Endothelial cell of umbilical vein (primary cell): ENCODE measurements around the gene ETFRF1. TPM values are rescaled to one million over a fixed set of nuclear protein-coding genes. Genes with fewer than 3 reads are reported as not detected.

Experiments used
- BruUV-seq: library from RNA; stranded (reverse); fragments of 400-500 nt; replicated peaks from 2 replicates; lab custom pipeline; 2021; lab: Mats Ljungman, UMichigan
- CTCF ChIA-PET: fragments of 300-600, 350-600 bp; sonication (Branson Sonifier 250); formaldehyde crosslinking; loops from one replicate; lab custom pipeline; 2021; ENCODE audit warnings: antibody characterized with exemption, inconsistent platforms; lab: Charles Lee
- POLR2A ChIA-PET: fragments of 300-600, 350-600 bp; sonication (Branson Sonifier 250); formaldehyde crosslinking; loops from one replicate; lab custom pipeline; 2021; ENCODE audit warnings: antibody characterized with exemption, inconsistent platforms; lab: Charles Lee
- DNase-seq: peaks from one replicate; pipeline ENCODE4 v3.0.0-alpha.2; 2011; ENCODE audit warnings: low read depth, low spot score
- FAIRE-seq: peaks from 2 replicates; lab custom pipeline; 2011; peaks lifted over from hg19 to GRCh38; lab: Jason Lieb, UNC
- H2AFZ ChIP-seq: 2 replicates; pipeline ENCODE4 v1.6.0; 2012; ENCODE audit warnings: low read depth, low read length, control low read depth, inconsistent platforms
- H3K27ac ChIP-seq: 2 replicates; pipeline ENCODE4 v1.5.1; 2011; ENCODE audit warnings: low read depth, mild to moderate bottlenecking, control low read depth, low read length, moderate library complexity; ENCODE audit not compliant: insufficient read depth
- H3K27me3 ChIP-seq, 2 experiments: 2 replicates each; pipeline versions ENCODE4 v1.6.0 to v1.6.1; 2011; ENCODE audit warnings: low read length in 2 of 2, mixed read lengths in 1 of 2; ENCODE audit not compliant: control insufficient read depth in 2 of 2, insufficient read depth in 2 of 2
- H3K36me3 ChIP-seq, 2 experiments: 2 replicates in 1 of 2; 3 replicates in 1 of 2; pipeline ENCODE4 v1.5.1; 2011; ENCODE audit warnings: low read length in 2 of 2, mild to moderate bottlenecking in 1 of 2, moderate library complexity in 1 of 2; ENCODE audit not compliant: control insufficient read depth in 2 of 2, insufficient read depth in 2 of 2; ENCODE audit errors: extremely low read depth in 1 of 2
- H3K4me1 ChIP-seq: 3 replicates; pipeline ENCODE4 v1.5.1; 2011; ENCODE audit warnings: mild to moderate bottlenecking, low read length; ENCODE audit not compliant: control insufficient read depth, insufficient read depth; ENCODE audit errors: extremely low read depth
- H3K4me2 ChIP-seq: 2 replicates; pipeline ENCODE4 v1.6.1; 2011; ENCODE audit warnings: low read length, control low read depth, mixed read lengths; ENCODE audit not compliant: insufficient read depth
- H3K4me3 ChIP-seq, 3 experiments: fragments of 200-600 bp in 1 of 3; sonication (generic), shearing (Covaris generic) in 1 of 3; replicated peaks in 1 of 3; 2 replicates each; pipeline ENCODE4 v1.5.1; 2011 to 2016; ENCODE audit warnings: control low read depth in 3 of 3, low read length in 3 of 3, mild to moderate bottlenecking in 2 of 3, inconsistent platforms in 1 of 3, low read depth in 1 of 3, moderate library complexity in 1 of 3; ENCODE audit not compliant: insufficient read depth in 1 of 3
- H3K79me2 ChIP-seq: 2 replicates; pipeline ENCODE4 v1.6.0; 2012; ENCODE audit warnings: low read length, inconsistent platforms; ENCODE audit not compliant: control insufficient read depth, insufficient read depth
- H3K9ac ChIP-seq: replicated peaks from 2 replicates; pipeline ENCODE3; 2011; ENCODE audit warnings: low read length, control low read depth; ENCODE audit not compliant: insufficient read depth; ENCODE audit errors: extremely low read depth
- H3K9me1 ChIP-seq: replicated peaks from 3 replicates; pipeline ENCODE4 v1.6.0; 2011; ENCODE audit warnings: mild to moderate bottlenecking, low read length; ENCODE audit not compliant: control insufficient read depth, insufficient read depth; ENCODE audit errors: extremely low read depth
- H3K9me3 ChIP-seq: replicated peaks from 2 replicates; pipeline ENCODE4 v1.5.1; 2012; ENCODE audit warnings: low read length, inconsistent platforms; ENCODE audit not compliant: control insufficient read depth, insufficient read depth
- H4K20me1 ChIP-seq: replicated peaks from 2 replicates; pipeline ENCODE3; 2011; ENCODE audit warnings: mild to moderate bottlenecking, low read length; ENCODE audit not compliant: control insufficient read depth, insufficient read depth; ENCODE audit errors: extremely low read depth
- EZH2 ChIP-seq: IDR thresholded peaks from 2 replicates; pipeline ENCODE4 v1.6.1; 2012; ENCODE audit warnings: borderline replicate concordance, low read depth, mild to moderate bottlenecking, moderate library complexity, low read length, inconsistent platforms; ENCODE audit not compliant: severe bottlenecking
- FOS ChIP-seq: IDR thresholded peaks from 2 replicates; pipeline ENCODE4 v1.6.1; 2011; ENCODE audit warnings: mild to moderate bottlenecking, low read length, moderate library complexity, borderline replicate concordance; ENCODE audit not compliant: insufficient read depth
- GATA2 ChIP-seq: IDR thresholded peaks from 2 replicates; pipeline ENCODE4 v1.7.0; 2011; ENCODE audit warnings: low read depth, mild to moderate bottlenecking, moderate library complexity, mixed read lengths, low read length; ENCODE audit not compliant: insufficient read length, insufficient read depth
- JUN ChIP-seq: IDR thresholded peaks from 2 replicates; pipeline ENCODE4 v1.6.1; 2011; ENCODE audit warnings: borderline replicate concordance, low read depth; ENCODE audit not compliant: insufficient read length, insufficient read depth
- POLR2A ChIP-seq: IDR thresholded peaks from 2 replicates; pipeline ENCODE4 v1.6.1; 2012; ENCODE audit warnings: low read depth, mild to moderate bottlenecking, control low read depth, low read length
- dilution Hi-C: fragments of 300-500 bp; cut with MboI; formaldehyde crosslinking; loops from one replicate; pipeline ENCODE4 v1.15.0; 2019; ENCODE audit warnings: low sequenced_read_pairs; ENCODE audit not compliant: extremely low pct_ligation_motif_present
- intact Hi-C: fragments of 100-400 bp; cut with micrococcal nuclease; formaldehyde crosslinking; loops from one replicate; pipeline ENCODE4 v1.10.0; 2022
- polyA plus RNA-seq, 4 experiments: library from polyadenylated mRNA; depleted of rRNA in 3 of 4; stranded (reverse) in 3 of 4; unstranded in 1 of 4; fragments of >200 nt; gene quantifications; 2 replicates each; pipeline versions ENCODE4 v1.2.1 to v1.2.3, GENCODE V29; 2011 to 2012; ENCODE audit warnings: missing spikeins in 1 of 4
- total RNA-seq: library from RNA; stranded (reverse); gene quantifications from 2 replicates; pipeline ENCODE4 v1.2.3, GENCODE V29; 2021
- TF ChIP-seq, protein P1 (sequence below): IDR thresholded peaks from 2 replicates; pipeline ENCODE4 v1.6.1; 2011; ENCODE audit not compliant: insufficient read depth, insufficient read length
- TF ChIP-seq, protein P2 (sequence below), 2 donors: IDR thresholded peaks; 1 replicate in 1 of 2; 2 replicates in 1 of 2; pipeline ENCODE4 v1.5.1; 2011; ENCODE audit warnings: low read length in 2 of 2, mild to moderate bottlenecking in 2 of 2, moderate library complexity in 2 of 2, control low read depth in 1 of 2, inconsistent platforms in 1 of 2, low read depth in 1 of 2; ENCODE audit not compliant: insufficient read depth in 1 of 2; ENCODE audit errors: extremely low read depth in 1 of 2

Gene ETFRF1
- total and polyA plus RNA-seq, 2 donors (not counting 3 experiments of a cell fraction or from before 2014, with no cell fraction given) = 6.9 to 10.6 TPM

DNA sequence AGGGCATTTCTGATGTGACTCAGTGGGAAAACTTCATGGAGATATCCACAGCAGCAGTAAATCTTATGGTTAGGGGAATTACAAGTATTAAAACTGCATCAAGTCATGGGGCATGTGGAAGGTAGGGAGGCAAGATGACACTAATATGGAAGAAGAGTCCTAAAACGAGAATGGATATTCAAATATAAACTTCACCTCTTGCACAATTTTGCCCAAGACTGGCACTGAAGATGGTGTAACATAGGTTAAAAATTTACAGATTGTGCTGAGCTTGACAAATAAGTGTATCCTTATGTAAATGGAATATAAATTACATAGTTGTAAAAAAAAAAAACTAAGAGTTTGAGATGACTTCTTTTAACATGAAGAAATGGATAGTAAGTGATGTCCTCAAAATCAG, 12.8 kb downstream of the ETFRF1 start:
- no peak overlapping the region for H3K9ac ChIP-seq
- H3K36me3 ChIP-seq = peaks cover 0 to 4% of the 10 kb centered on the region in 2 experiments
- no peak overlapping the region for H3K4me2 ChIP-seq
- no TSS peak for BruUV-seq
- intact Hi-C loops (no loop called here), dilution Hi-C loops (no loop called here)
- no peaks in the 10 kb centered on the region for H3K9me3 ChIP-seq
- no peak overlapping the region for H3K27ac ChIP-seq
- no peaks in the 10 kb centered on the region for H3K4me1 ChIP-seq
- TF ChIP-seq EZH2 (no peak), POLR2A (no peak), FOS (no peak), GATA2 (no peak), JUN (no peak)
- TF ChIP-seq, protein P1, sequence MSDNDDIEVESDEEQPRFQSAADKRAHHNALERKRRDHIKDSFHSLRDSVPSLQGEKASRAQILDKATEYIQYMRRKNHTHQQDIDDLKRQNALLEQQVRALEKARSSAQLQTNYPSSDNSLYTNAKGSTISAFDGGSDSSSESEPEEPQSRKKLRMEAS = no peak
- TF ChIP-seq, protein P2, sequence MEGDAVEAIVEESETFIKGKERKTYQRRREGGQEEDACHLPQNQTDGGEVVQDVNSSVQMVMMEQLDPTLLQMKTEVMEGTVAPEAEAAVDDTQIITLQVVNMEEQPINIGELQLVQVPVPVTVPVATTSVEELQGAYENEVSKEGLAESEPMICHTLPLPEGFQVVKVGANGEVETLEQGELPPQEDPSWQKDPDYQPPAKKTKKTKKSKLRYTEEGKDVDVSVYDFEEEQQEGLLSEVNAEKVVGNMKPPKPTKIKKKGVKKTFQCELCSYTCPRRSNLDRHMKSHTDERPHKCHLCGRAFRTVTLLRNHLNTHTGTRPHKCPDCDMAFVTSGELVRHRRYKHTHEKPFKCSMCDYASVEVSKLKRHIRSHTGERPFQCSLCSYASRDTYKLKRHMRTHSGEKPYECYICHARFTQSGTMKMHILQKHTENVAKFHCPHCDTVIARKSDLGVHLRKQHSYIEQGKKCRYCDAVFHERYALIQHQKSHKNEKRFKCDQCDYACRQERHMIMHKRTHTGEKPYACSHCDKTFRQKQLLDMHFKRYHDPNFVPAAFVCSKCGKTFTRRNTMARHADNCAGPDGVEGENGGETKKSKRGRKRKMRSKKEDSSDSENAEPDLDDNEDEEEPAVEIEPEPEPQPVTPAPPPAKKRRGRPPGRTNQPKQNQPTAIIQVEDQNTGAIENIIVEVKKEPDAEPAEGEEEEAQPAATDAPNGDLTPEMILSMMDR (IDR thresholded peaks at IDR 0.05; ENCODE audit: extremely low read depth in 1 of 2, insufficient read depth in 1 of 2, low read depth in 1 of 2, low read length in 2 of 2) = no peak
- ChIA-PET CTCF (no interaction called here), POLR2A (no interaction called here)
- H3K9me1 ChIP-seq = no peaks in the 10 kb centered on the region
- no peak overlapping the region for H3K4me3 ChIP-seq
- DNase-seq = no peak
- no peak overlapping the region for H2AFZ ChIP-seq
- H4K20me1 ChIP-seq = no peaks in the 10 kb centered on the region
- no peaks in the 10 kb centered on the region for H3K79me2 ChIP-seq
- no peaks in the 10 kb centered on the region for H3K27me3 ChIP-seq
- no peak for FAIRE-seq
